ENCODE data around the gene ANO7.

ANO7 gene

GRCh38 chr2:241185961-241186360 lies 2.5 kb upstream of the ANO7 start:
- Histone ChIP-seq H3K79me2 (ENCODE audit: insufficient read depth, low read length) (no peaks in the 10 kb centered on the region), H3K36me3 (ENCODE audit: insufficient read depth, low read length) (peaks cover 17% of the 10 kb centered on the region), H3K27ac (ENCODE audit: low read length) (no peak overlapping the region), H3K27me3 (ENCODE audit: insufficient read depth, low read length, poor library complexity) (no peaks in the 10 kb centered on the region), H4K20me1 (ENCODE audit: insufficient read depth, low read length) (no peaks in the 10 kb centered on the region), H3K4me3 (ENCODE audit: low read depth in 1 of 2, low read length in 2 of 2) (no peak overlapping the region), H3K4me1 (ENCODE audit: insufficient read depth, low read length) (no peaks in the 10 kb centered on the region), H3K9ac (ENCODE audit: low read depth, low read length) (no peak overlapping the region), H2AFZ (ENCODE audit: low read depth, low read length) (no peak overlapping the region), H3K4me2 (ENCODE audit: insufficient read depth, low read length) (no peak overlapping the region), H3K9me3 (ENCODE audit: insufficient read depth, low read length, severe bottlenecking) (no peaks in the 10 kb centered on the region)
- DNase-seq (no peak), ATAC-seq (ENCODE audit: insufficient read depth, low read depth) (no peak)
- TF ChIP-seq CTCF (IDR thresholded peaks at IDR 0.05; ENCODE audit: borderline replicate concordance, extremely low read depth, low read length, poor library complexity, severe bottlenecking) (no peak), EZH2 (IDR thresholded peaks at IDR 0.05; ENCODE audit: borderline replicate concordance, low read depth, low read length, severe bottlenecking) (no peak)

DNA sequence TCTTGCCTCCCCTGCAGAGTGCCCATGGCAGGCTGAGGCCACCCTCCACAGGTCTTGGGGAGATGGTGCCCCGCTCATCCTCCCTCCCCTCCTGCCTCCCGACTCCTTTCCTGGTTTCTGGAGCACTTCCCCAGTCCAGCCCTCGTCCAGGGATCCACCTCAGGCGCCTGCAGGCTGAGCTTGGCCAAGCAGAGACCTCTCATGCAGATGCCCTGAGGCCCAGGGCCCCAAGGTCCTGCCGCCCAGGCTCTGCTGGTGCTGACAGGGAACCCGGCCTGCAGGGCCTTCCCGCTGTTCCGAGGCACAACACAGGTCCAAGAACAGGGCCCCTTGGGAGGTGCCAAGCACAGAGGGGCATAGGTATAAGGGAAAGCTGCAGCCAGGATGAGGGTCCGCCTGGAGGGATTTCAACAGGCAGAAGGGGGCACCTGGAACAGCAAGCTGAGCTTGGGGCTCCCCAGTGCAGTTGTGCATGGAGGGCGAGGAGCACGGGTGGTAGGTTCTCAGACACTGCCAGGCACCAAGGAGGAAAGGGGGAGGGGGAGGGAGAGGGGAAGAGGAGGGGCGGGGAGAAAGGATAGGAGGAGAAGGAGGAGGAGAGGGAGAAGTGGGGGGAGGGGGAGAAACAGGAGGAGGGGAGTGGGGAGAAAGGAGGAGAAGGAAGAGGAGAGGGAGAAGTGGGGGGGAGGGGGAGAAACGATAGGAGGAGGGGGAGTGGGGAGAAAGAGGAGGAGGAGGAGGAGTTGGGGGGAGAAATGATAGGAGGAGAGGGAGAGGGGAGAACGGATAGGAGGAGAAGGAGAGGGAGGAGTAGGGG lies 1.2 kb upstream of the ANO7 start:
- H3K36me3 ChIP-seq (ENCODE audit: insufficient read depth, low read length): peaks cover 8% of the 10 kb centered on the region
- DNase-seq: no peak
- H4K20me1 ChIP-seq (ENCODE audit: insufficient read depth, low read length): no peaks in the 10 kb centered on the region
- H2AFZ ChIP-seq (ENCODE audit: low read depth, low read length): no peak overlapping the region
- no peak for ATAC-seq (ENCODE audit: insufficient read depth, low read depth)
- H3K9me3 ChIP-seq (ENCODE audit: insufficient read depth, low read length, severe bottlenecking): no peaks in the 10 kb centered on the region
- no peaks in the 10 kb centered on the region for H3K27me3 ChIP-seq (ENCODE audit: insufficient read depth, low read length, poor library complexity)
- H3K9ac ChIP-seq (ENCODE audit: low read depth, low read length): no peak overlapping the region
- no peak overlapping the region for H3K4me3 ChIP-seq (ENCODE audit: low read depth in 1 of 2, low read length in 2 of 2)
- H3K4me1 ChIP-seq (ENCODE audit: insufficient read depth, low read length): no peaks in the 10 kb centered on the region
- no peak overlapping the region for H3K4me2 ChIP-seq (ENCODE audit: insufficient read depth, low read length)
- TF ChIP-seq CTCF (IDR thresholded peaks at IDR 0.05; ENCODE audit: borderline replicate concordance, extremely low read depth, low read length, poor library complexity, severe bottlenecking) (no peak), EZH2 (IDR thresholded peaks at IDR 0.05; ENCODE audit: borderline replicate concordance, low read depth, low read length, severe bottlenecking) (no peak)
- H3K79me2 ChIP-seq (ENCODE audit: insufficient read depth, low read length): no peaks in the 10 kb centered on the region
- H3K27ac ChIP-seq (ENCODE audit: low read length): no peak overlapping the region

DNA sequence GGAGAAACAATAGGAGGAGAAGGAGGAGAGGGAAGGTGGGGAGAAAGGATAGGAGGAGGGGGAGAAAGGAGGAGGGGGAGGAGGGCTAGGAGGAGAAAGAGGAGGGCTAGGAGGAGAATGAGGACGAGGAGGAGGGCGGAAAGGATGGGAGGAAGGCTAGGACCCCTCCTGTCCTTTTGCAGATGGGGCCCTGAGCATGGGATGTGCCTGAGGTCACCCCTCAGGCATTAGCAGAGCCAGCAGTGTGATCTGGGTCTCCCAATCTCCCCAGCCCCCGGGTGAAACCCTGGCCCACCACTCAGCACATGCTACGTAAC lies 601 bp upstream of the ANO7 start:
- DNase-seq (no peak), ATAC-seq (ENCODE audit: insufficient read depth, low read depth) (no peak)
- Histone ChIP-seq H3K9me3 (ENCODE audit: insufficient read depth, low read length, severe bottlenecking) (no peaks in the 10 kb centered on the region), H3K4me2 (ENCODE audit: insufficient read depth, low read length) (no peak overlapping the region), H3K27me3 (ENCODE audit: insufficient read depth, low read length, poor library complexity) (no peaks in the 10 kb centered on the region), H3K4me1 (ENCODE audit: insufficient read depth, low read length) (no peaks in the 10 kb centered on the region), H3K4me3 (ENCODE audit: low read depth in 1 of 2, low read length in 2 of 2) (no peak overlapping the region), H2AFZ (ENCODE audit: low read depth, low read length) (no peak overlapping the region), H4K20me1 (ENCODE audit: insufficient read depth, low read length) (no peaks in the 10 kb centered on the region), H3K27ac (ENCODE audit: low read length) (no peak overlapping the region), H3K9ac (ENCODE audit: low read depth, low read length) (no peak overlapping the region), H3K36me3 (ENCODE audit: insufficient read depth, low read length) (peaks cover 2% of the 10 kb centered on the region), H3K79me2 (ENCODE audit: insufficient read depth, low read length) (no peaks in the 10 kb centered on the region)
- TF ChIP-seq EZH2 (IDR thresholded peaks at IDR 0.05; ENCODE audit: borderline replicate concordance, low read depth, low read length, severe bottlenecking): no peak

DNA sequence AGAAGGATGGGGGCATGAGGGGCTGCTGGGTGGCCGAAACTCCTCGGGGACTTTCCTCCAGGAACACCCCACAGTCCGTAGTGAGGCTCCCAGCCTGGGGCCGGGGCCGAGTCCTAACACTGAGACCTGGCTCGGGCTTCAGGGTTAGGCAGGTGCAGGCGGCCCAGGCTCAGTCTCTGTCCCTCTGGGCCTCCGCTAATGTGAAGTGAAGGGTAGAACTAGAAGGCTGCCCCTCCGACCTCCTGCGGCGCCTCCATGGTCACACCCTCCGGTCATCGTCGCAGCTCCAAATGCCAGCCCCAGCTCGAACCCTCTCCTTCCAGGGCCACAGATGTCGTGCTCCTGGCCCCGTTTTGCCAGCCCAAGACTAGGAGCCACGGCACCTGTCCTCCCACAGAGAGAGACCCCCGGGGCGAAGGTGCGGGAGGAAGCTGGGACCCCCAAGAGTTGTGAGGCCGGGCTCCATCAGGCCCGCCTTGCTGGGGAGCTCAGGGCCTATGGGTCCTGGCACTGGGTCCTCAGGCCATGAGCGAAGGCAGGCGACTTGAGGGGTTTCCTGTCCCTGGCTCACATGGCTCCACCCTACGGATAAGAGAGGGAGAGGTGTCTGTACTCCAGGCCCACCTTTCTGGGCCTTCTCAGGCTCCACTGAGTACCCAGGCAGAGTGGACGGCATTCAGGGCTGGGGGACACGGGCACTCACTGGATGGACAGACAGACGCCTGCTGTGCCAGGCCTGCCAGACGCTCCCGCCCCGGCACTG lies 797 bp downstream of the ANO7 start:
- H3K4me2 ChIP-seq (ENCODE audit: insufficient read depth, low read length): no peak overlapping the region
- H3K27ac ChIP-seq (ENCODE audit: low read length): no peak overlapping the region
- no peaks in the 10 kb centered on the region for H3K27me3 ChIP-seq (ENCODE audit: insufficient read depth, low read length, poor library complexity)
- H3K9me3 ChIP-seq (ENCODE audit: insufficient read depth, low read length, severe bottlenecking): no peaks in the 10 kb centered on the region
- ATAC-seq (ENCODE audit: insufficient read depth, low read depth): no peak
- no peaks in the 10 kb centered on the region for H3K79me2 ChIP-seq (ENCODE audit: insufficient read depth, low read length)
- H3K4me1 ChIP-seq (ENCODE audit: insufficient read depth, low read length): no peaks in the 10 kb centered on the region
- no peaks in the 10 kb centered on the region for H4K20me1 ChIP-seq (ENCODE audit: insufficient read depth, low read length)
- no peaks in the 10 kb centered on the region for H3K36me3 ChIP-seq (ENCODE audit: insufficient read depth, low read length)
- DNase-seq: no peak
- H2AFZ ChIP-seq (ENCODE audit: low read depth, low read length): no peak overlapping the region
- H3K9ac ChIP-seq (ENCODE audit: low read depth, low read length): no peak overlapping the region
- no peak overlapping the region for H3K4me3 ChIP-seq (ENCODE audit: low read depth in 1 of 2, low read length in 2 of 2)
- no peak for TF ChIP-seq EZH2 (IDR thresholded peaks at IDR 0.05; ENCODE audit: borderline replicate concordance, low read depth, low read length, severe bottlenecking)
- TF ChIP-seq CTCF (IDR thresholded peaks at IDR 0.05; ENCODE audit: borderline replicate concordance, extremely low read depth, low read length, poor library complexity, severe bottlenecking): no peak

All from DND-41 (cell line).